Measurements from ENCODE around the gene CDCA3. TPM values are rescaled to one million over a fixed set of nuclear protein-coding genes. Genes with fewer than 3 reads are reported as not detected.
A peak's percentile ranks its signal among the peaks of the same experiment; 100 is the strongest.

The CDCA3 gene
- total and polyA plus RNA-seq, 2 of the 13 experiments (the other 11 are each of a cell fraction or from before 2014, with no cell fraction given), result 32.7 to 56.5 TPM

- TF ChIP-seq ATF4 (CRISPR knock-in tag; IDR thresholded peaks at IDR 0.05) (no peak), RARG (CRISPR knock-in tag; IDR thresholded peaks at IDR 0.05; ENCODE audit: low read depth) (no peak), POLR2G (IDR thresholded peaks at IDR 0.05; ENCODE audit: low read depth, low read length) (peak; percentile 65), CBX5 (CRISPR knock-in tag; IDR thresholded peaks at IDR 0.05; ENCODE audit: borderline replicate concordance) (no peak), POLR2A (IDR thresholded peaks at IDR 0.05; ENCODE audit: insufficient read depth in 1 of 2, low read depth in 2 of 2, low read length in 2 of 2) (peak in 1 of 2 experiments; percentile 41; a peak in 2 of 4 replicates), SSRP1 (CRISPR knock-in tag; IDR thresholded peaks at IDR 0.05) (peak; percentile 37; the same call in 1 of the 2 replicates), ZFP36L1 (CRISPR knock-in tag; IDR thresholded peaks at IDR 0.05) (no peak), DPF2 (CRISPR knock-in tag; IDR thresholded peaks at IDR 0.05; ENCODE audit: borderline replicate concordance, low read depth) (no peak), NONO (IDR thresholded peaks at IDR 0.05) (no peak), NONO (CRISPR knock-in tag; conservative IDR thresholded peaks at IDR 0.05) (peak; percentile 46; the same call in 1 of the 2 replicates), STAT5B (CRISPR knock-in tag; IDR thresholded peaks at IDR 0.05) (no peak), ZC3H13 (CRISPR knock-in tag; IDR thresholded peaks at IDR 0.05) (peak; percentile 35; the same call in 1 of the 2 replicates), NFRKB (IDR thresholded peaks at IDR 0.05) (no peak), MTF2 (CRISPR knock-in tag; IDR thresholded peaks at IDR 0.05; ENCODE audit: borderline replicate concordance) (no peak), ZNF383 (CRISPR knock-in tag; IDR thresholded peaks at IDR 0.05; ENCODE audit: borderline replicate concordance) (no peak), AKAP8 (CRISPR knock-in tag; IDR thresholded peaks at IDR 0.05) (peak; percentile 65; the same call in 1 of the 2 replicates), MAFG (CRISPR knock-in tag; IDR thresholded peaks at IDR 0.05) (no peak), HHEX (CRISPR knock-in tag; IDR thresholded peaks at IDR 0.05) (no peak), ATF6 (CRISPR knock-in tag; conservative IDR thresholded peaks at IDR 0.05) (no peak; the same call in 1 of the 2 replicates), ZNF24 (IDR thresholded peaks at IDR 0.05) (no peak), ARHGAP35 (CRISPR knock-in tag; IDR thresholded peaks at IDR 0.05; ENCODE audit: borderline replicate concordance) (no peak), HNRNPL (IDR thresholded peaks at IDR 0.05; ENCODE audit: low read depth, low read length) (peak; percentile 63; the same call in 1 of the 2 replicates), DNMT3B (CRISPR knock-in tag; conservative IDR thresholded peaks at IDR 0.05) (no peak), IKZF5 (CRISPR knock-in tag; IDR thresholded peaks at IDR 0.05) (peak; percentile 21; the same call in 1 of the 2 replicates), ZNF329 (CRISPR knock-in tag; IDR thresholded peaks at IDR 0.05; ENCODE audit: low read depth) (no peak), MAFK (conservative IDR thresholded peaks at IDR 0.05 in 1 of 2, IDR thresholded peaks at IDR 0.05 in 1 of 2; ENCODE audit: low read length in 2 of 2) (no peak), GTF3A (CRISPR knock-in tag; conservative IDR thresholded peaks at IDR 0.05) (no peak)
Observed at GRCh38 chr12:6871052-6871957, 20.2 kb upstream of the CDCA3 start (continued).

Measured in HepG2 (cell line).